H9 (cell line): ENCODE results near the gene MYO18A. TPM values are rescaled to one million over a fixed set of nuclear protein-coding genes. Genes with fewer than 3 reads are reported as not detected.

Experiments used
- DNase-seq: peaks from one replicate; pipeline ENCODE4 v3.0.0-alpha.2; 2017
- H2AFZ ChIP-seq: one replicate; pipeline ENCODE4 v1.6.1; 2013; ENCODE audit warnings: mild to moderate bottlenecking, low read length, control low read depth, moderate library complexity
- H2AK5ac ChIP-seq: 2 replicates; pipeline ENCODE4 v1.6.1; 2013; ENCODE audit warnings: low read length, control low read depth, mixed read lengths; ENCODE audit not compliant: insufficient read length
- H2BK120ac ChIP-seq: one replicate; pipeline ENCODE4 v1.6.1; 2013; ENCODE audit warnings: low read depth, mild to moderate bottlenecking, low read length, control low read depth, inconsistent platforms; ENCODE audit not compliant: poor library complexity, severe bottlenecking
- H2BK12ac ChIP-seq: 2 replicates; pipeline ENCODE4 v1.6.1; 2013; ENCODE audit warnings: low read length, control low read depth, mixed read lengths, low read depth; ENCODE audit not compliant: insufficient read length
- H2BK15ac ChIP-seq: 2 replicates; pipeline ENCODE4 v1.6.1; 2013; ENCODE audit warnings: low read depth, low read length, control low read depth
- H2BK20ac ChIP-seq: one replicate; pipeline ENCODE4 v1.6.1; 2013; ENCODE audit warnings: low read depth, mild to moderate bottlenecking, low read length, control low read depth, inconsistent platforms; ENCODE audit not compliant: poor library complexity, severe bottlenecking
- H2BK5ac ChIP-seq: 2 replicates; pipeline ENCODE4 v1.6.1; 2013; ENCODE audit warnings: low read length, control low read depth, mixed read lengths; ENCODE audit not compliant: insufficient read length
- H3K14ac ChIP-seq: 2 replicates; pipeline ENCODE4 v1.6.1; 2013; ENCODE audit warnings: low read length, control low read depth; ENCODE audit not compliant: insufficient read depth
- H3K18ac ChIP-seq: 2 replicates; pipeline ENCODE4 v1.6.1; 2013; ENCODE audit warnings: low read depth, mild to moderate bottlenecking, mixed read lengths, low read length, control low read depth; ENCODE audit not compliant: insufficient read length
- H3K23ac ChIP-seq: 2 replicates; pipeline ENCODE4 v1.6.1; 2013; ENCODE audit warnings: low read length, control low read depth, mixed read lengths, low read depth; ENCODE audit not compliant: insufficient read length
- H3K23me2 ChIP-seq: 2 replicates; pipeline ENCODE4 v1.6.1; 2013; ENCODE audit warnings: low read depth, mild to moderate bottlenecking, mixed read lengths, low read length, control low read depth; ENCODE audit not compliant: insufficient read length, poor library complexity, severe bottlenecking
- H3K27ac ChIP-seq: 2 replicates; pipeline ENCODE4 v1.5.1; 2013; ENCODE audit warnings: low read length, control low read depth, mixed read lengths, low read depth; ENCODE audit not compliant: insufficient read length
- H3K27me3 ChIP-seq: 2 replicates; pipeline ENCODE4 v1.6.1; 2013; ENCODE audit warnings: low read length, control low read depth, inconsistent platforms; ENCODE audit not compliant: insufficient read depth
- H3K4ac ChIP-seq: 2 replicates; pipeline ENCODE4 v1.6.1; 2013; ENCODE audit warnings: low read depth, mild to moderate bottlenecking, control low read depth, inconsistent platforms, low read length, moderate library complexity
- H3K4me1 ChIP-seq: 2 replicates; pipeline ENCODE4 v1.6.1; 2013; ENCODE audit warnings: low read length, control low read depth, inconsistent platforms; ENCODE audit not compliant: insufficient read depth
- H3K4me2 ChIP-seq: 2 replicates; pipeline ENCODE4 v1.6.1; 2013; ENCODE audit warnings: low read length, control low read depth, mixed read lengths; ENCODE audit not compliant: insufficient read length, insufficient read depth
- H3K56ac ChIP-seq: 2 replicates; pipeline ENCODE4 v1.6.1; 2013; ENCODE audit warnings: low read depth, mild to moderate bottlenecking, mixed read lengths, low read length, control low read depth; ENCODE audit not compliant: insufficient read length
- H3K79me1 ChIP-seq: 2 replicates; pipeline ENCODE4 v1.6.1; 2013; ENCODE audit warnings: low read depth, mild to moderate bottlenecking, moderate library complexity, low read length, control low read depth, inconsistent platforms; ENCODE audit not compliant: insufficient read depth, poor library complexity, severe bottlenecking
- H3K79me2 ChIP-seq: 2 replicates; pipeline ENCODE4 v1.6.1; 2013; ENCODE audit warnings: low read length, control low read depth, inconsistent platforms; ENCODE audit not compliant: insufficient read depth
- H3K9ac ChIP-seq: 2 replicates; pipeline ENCODE4 v1.6.1; 2013; ENCODE audit warnings: low read length, control low read depth, mixed read lengths; ENCODE audit not compliant: insufficient read length; ENCODE audit errors: extremely low read depth
- H3K9me3 ChIP-seq: one replicate; pipeline ENCODE4 v1.6.1; 2013; ENCODE audit warnings: low read depth, low read length, inconsistent platforms; ENCODE audit not compliant: control insufficient read depth
- H3T11ph ChIP-seq: one replicate; pipeline ENCODE4 v1.6.1; 2013; ENCODE audit warnings: mild to moderate bottlenecking, low read length, control low read depth, inconsistent platforms
- H4K20me1 ChIP-seq: one replicate; pipeline ENCODE4 v1.6.1; 2013; ENCODE audit not compliant: control insufficient read depth, insufficient read length, insufficient read depth
- H4K5ac ChIP-seq: 2 replicates; pipeline ENCODE4 v1.6.1; 2013; ENCODE audit warnings: low read depth, mild to moderate bottlenecking, mixed read lengths, low read length, control low read depth; ENCODE audit not compliant: insufficient read length
- H4K8ac ChIP-seq: replicated peaks from 2 replicates; pipeline ENCODE4 v1.6.1; 2013; ENCODE audit warnings: low read length, control low read depth, mixed read lengths, low read depth; ENCODE audit not compliant: insufficient read length
- H4K91ac ChIP-seq: 2 replicates; pipeline ENCODE4 v1.6.1; 2013; ENCODE audit warnings: low read depth, mild to moderate bottlenecking, moderate library complexity, mixed read lengths, low read length, control low read depth; ENCODE audit not compliant: insufficient read length
- H3K27ac Mint-ChIP-seq, 3 experiments: 2 replicates in 2 of 3; 3 replicates in 1 of 3; pipeline ENCODE4 v1.8.0; 2020 to 2021; ENCODE audit warnings: mixed read lengths in 3 of 3, mild to moderate bottlenecking in 1 of 3, moderate library complexity in 1 of 3
- H3K27me3 Mint-ChIP-seq: 2 replicates; pipeline ENCODE4 v1.8.0; 2021; ENCODE audit warnings: low read depth, mild to moderate bottlenecking, moderate library complexity, mixed read lengths
- H3K36me3 Mint-ChIP-seq, 3 experiments: 2 replicates in 2 of 3; 3 replicates in 1 of 3; pipeline ENCODE4 v1.8.0; 2020 to 2021; ENCODE audit warnings: low read depth in 3 of 3, mixed read lengths in 3 of 3; ENCODE audit not compliant: insufficient read depth in 1 of 3
- H3K4me1 Mint-ChIP-seq, 2 experiments: 2 replicates each; pipeline ENCODE4 v1.8.0; 2020; ENCODE audit warnings: mixed read lengths in 2 of 2
- H3K4me3 Mint-ChIP-seq, 2 experiments: 2 replicates in 1 of 2; 3 replicates in 1 of 2; pipeline ENCODE4 v1.8.0; 2020 to 2021; ENCODE audit warnings: mild to moderate bottlenecking in 2 of 2, mixed read lengths in 2 of 2, moderate library complexity in 1 of 2
- H3K9me3 Mint-ChIP-seq, 2 experiments: 2 replicates in 1 of 2; 3 replicates in 1 of 2; pipeline ENCODE4 v1.8.0; 2020; ENCODE audit warnings: mild to moderate bottlenecking in 2 of 2, mixed read lengths in 2 of 2, moderate library complexity in 1 of 2
- WGBS: extraction: QIAGEN DNeasy Blood & Tissue Kit; methylation state at CpG from one replicate; pipeline ENCODE4 v1.1.7; 2013; ENCODE audit warnings: missing lambda C conversion rate, low lambda C conversion rate, mixed read lengths; ENCODE audit not compliant: insufficient read length; ENCODE audit errors: extremely low coverage; 5-methylcytosine and 5-hydroxymethylcytosine counted together
- total RNA-seq: library from RNA; stranded (reverse); gene quantifications from 2 replicates; pipeline ENCODE4 v1.2.1, GENCODE V29; 2021
- TF ChIP-seq, protein P1 (sequence below): fragments of 200-600 bp; sonication (generic); conservative IDR thresholded peaks from 3 replicates; pipeline ENCODE4 v1.8.0; 2021; ENCODE audit warnings: antibody characterized with exemption, mild to moderate bottlenecking

Gene MYO18A
- total RNA-seq, 1 experiment from 2014 or later, result 21.6 TPM

DNA sequence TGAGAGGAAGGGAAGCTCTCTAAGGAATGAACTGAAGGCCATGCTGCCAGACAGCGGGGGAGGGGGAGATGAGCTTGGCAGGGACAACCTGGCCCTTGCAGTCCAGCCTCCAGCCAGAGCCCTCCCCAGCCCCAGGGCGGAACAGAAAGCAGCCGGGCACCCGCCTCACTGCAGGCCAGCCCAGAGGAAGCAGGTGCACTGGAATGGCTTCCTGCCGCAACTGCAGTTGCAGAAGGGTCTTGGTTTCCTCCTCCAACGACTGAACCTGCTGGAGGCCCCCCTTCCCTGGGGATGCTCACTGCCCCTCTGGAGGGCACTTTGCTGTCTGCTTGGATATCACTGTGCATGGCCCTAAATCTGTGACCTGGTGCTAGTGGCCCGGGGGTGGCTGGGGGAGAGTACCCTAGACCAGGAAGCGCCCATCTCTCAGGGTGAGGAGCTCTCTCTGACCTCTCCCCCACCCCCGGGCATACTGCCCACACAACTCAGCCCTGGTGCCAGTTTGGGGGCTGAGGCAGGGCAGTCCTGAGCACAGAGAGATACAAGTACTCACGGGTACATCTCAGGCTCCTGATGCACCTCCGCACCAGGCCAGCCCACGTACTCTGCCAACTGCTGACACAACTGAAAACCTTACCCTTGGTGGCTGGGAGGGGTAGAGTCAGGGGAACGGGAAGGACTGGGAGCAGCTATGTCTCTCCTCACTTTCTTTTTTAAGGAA is 41.1 kb downstream of the MYO18A start:
- H4K91ac ChIP-seq, result no peak overlapping the region
- DNase-seq, result no peak
- H3K9ac ChIP-seq, result no peak overlapping the region
- H3K4me2 ChIP-seq, result no peak overlapping the region
- Mint-ChIP-seq H3K36me3 (no peaks in the 10 kb centered on the region; a peak in 1 of 7 replicates), H3K9me3 (no peaks in the 10 kb centered on the region; a peak in 1 of 5 replicates), H3K4me1 (peaks cover 29 to 38% of the 10 kb centered on the region in 2 experiments), H3K4me3 (peak overlapping the region in 1 of 2 experiments; percentile 35; a peak in 1 of 5 replicates), H3K27ac (no peak overlapping the region), H3K27me3 (no peaks in the 10 kb centered on the region; the same call in 1 of the 2 replicates)
- H3T11ph ChIP-seq, result no peak overlapping the region
- H3K79me2 ChIP-seq, result no peaks in the 10 kb centered on the region
- H4K20me1 ChIP-seq, result no peaks in the 10 kb centered on the region
- no peaks in the 10 kb centered on the region for H3K79me1 ChIP-seq
- H4K8ac ChIP-seq, result no peak overlapping the region
- H4K5ac ChIP-seq, result no peak overlapping the region
- H2BK5ac ChIP-seq, result no peak overlapping the region
- no peak overlapping the region for H2AK5ac ChIP-seq
- no peak overlapping the region for H3K4ac ChIP-seq
- no peak overlapping the region for H3K14ac ChIP-seq
- no peaks in the 10 kb centered on the region for H3K23me2 ChIP-seq
- no peak overlapping the region for H3K23ac ChIP-seq
- H2BK20ac ChIP-seq, result no peak overlapping the region
- no peak overlapping the region for H2BK120ac ChIP-seq
- no peak overlapping the region for H3K27ac ChIP-seq
- no peak overlapping the region for H2BK15ac ChIP-seq
- TF ChIP-seq, protein P1, sequence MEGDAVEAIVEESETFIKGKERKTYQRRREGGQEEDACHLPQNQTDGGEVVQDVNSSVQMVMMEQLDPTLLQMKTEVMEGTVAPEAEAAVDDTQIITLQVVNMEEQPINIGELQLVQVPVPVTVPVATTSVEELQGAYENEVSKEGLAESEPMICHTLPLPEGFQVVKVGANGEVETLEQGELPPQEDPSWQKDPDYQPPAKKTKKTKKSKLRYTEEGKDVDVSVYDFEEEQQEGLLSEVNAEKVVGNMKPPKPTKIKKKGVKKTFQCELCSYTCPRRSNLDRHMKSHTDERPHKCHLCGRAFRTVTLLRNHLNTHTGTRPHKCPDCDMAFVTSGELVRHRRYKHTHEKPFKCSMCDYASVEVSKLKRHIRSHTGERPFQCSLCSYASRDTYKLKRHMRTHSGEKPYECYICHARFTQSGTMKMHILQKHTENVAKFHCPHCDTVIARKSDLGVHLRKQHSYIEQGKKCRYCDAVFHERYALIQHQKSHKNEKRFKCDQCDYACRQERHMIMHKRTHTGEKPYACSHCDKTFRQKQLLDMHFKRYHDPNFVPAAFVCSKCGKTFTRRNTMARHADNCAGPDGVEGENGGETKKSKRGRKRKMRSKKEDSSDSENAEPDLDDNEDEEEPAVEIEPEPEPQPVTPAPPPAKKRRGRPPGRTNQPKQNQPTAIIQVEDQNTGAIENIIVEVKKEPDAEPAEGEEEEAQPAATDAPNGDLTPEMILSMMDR, result no peak
- H3K4me1 ChIP-seq, result no peaks in the 10 kb centered on the region; the same call in 1 of the 2 replicates
- no peak overlapping the region for H2AFZ ChIP-seq
- no CpG with 5 or more reads among the region's 13 CpGs for WGBS
- H3K27me3 ChIP-seq, result no peaks in the 10 kb centered on the region
- H3K56ac ChIP-seq, result no peak overlapping the region
- H3K9me3 ChIP-seq, result no peaks in the 10 kb centered on the region
- H3K18ac ChIP-seq, result no peak overlapping the region
- no peak overlapping the region for H2BK12ac ChIP-seq
